ENCODE data around the gene TOR4A. TPM values are rescaled to one million over a fixed set of nuclear protein-coding genes. Genes with fewer than 3 reads are reported as not detected.
A peak's percentile ranks its signal among the peaks of the same experiment; 100 is the strongest.

TOR4A gene
- total RNA-seq, 2 donors from 2014 or later: 2.1 to 4.0 TPM

DNA sequence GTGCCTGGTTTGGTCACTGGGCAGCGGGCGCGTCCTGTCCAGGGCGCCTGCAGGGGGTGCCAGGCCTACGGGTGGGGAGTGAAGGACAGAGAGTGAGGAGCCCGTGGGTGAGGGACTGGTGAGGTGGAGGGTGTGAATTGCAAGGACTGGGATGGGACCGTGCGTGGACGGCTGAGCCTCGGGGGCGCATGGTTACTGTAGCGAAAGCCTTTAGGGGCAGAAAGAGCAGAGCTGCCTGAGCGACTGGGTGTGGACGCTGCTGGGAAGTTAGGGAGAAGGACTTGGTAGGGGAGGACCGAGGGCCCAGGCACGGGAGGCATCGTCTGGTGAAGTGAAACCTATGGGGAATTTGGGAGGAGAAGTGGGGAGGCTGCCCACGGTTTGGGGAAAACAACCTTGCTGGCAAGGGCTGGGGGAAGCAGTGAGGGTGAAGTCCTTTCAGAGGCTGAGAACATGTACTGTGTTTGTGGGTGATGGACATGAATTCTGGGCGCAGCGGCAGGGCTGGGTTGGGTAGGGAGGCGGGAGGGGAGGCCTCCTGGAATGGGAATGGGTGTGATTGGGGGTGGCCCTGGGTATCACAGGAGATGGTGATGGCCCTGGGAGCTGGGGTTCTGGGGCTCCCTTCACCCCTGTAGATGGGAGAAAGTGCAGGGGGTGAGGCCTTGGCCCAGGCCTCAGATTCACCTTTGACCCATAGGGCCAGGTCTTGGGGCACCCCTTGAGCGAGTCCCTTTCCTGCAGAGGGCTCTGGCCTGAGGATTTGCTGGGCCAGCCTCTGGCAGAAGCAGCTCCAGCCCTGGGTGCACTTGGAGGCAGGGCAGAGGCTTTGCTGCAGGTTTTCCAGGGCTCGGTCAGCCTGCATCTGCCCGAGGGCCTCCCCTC lies 1.7 kb upstream of the TOR4A start:
- H3K27ac Mint-ChIP-seq: peak overlapping the region; percentile 77
- peak overlapping the region; percentile 65 for H3K4me3 Mint-ChIP-seq
- H3K4me1 Mint-ChIP-seq: peaks cover 22% of the 10 kb centered on the region

GRCh38 chr9:137276473-137277328 lies 825 bp upstream of the TOR4A start:
- Mint-ChIP-seq H3K4me1 (peaks cover 19% of the 10 kb centered on the region), H3K27ac (peak overlapping the region; percentile 77), H3K4me3 (peak overlapping the region; percentile 77), H3K36me3 (ENCODE audit: low read depth) (no peaks in the 10 kb centered on the region), H3K27me3 (no peaks in the 10 kb centered on the region)
- ATAC-seq (no peak), DNase-seq (no peak)
- no peaks in the 10 kb centered on the region for H3K9me3 ChIP-seq (ENCODE audit: control insufficient read depth, low read length, poor library complexity, severe bottlenecking)

More for the DNA sequence above, 1.7 kb upstream of the TOR4A start:
- DNase-seq: no peak
- H3K9me3 ChIP-seq (ENCODE audit: control insufficient read depth, low read length, poor library complexity, severe bottlenecking): no peaks in the 10 kb centered on the region
- H3K36me3 Mint-ChIP-seq (ENCODE audit: low read depth): peaks cover 2% of the 10 kb centered on the region
- no peaks in the 10 kb centered on the region for H3K27me3 Mint-ChIP-seq
- no peak for ATAC-seq

GRCh38 chr9:137278061-137278701 lies 655 bp downstream of the TOR4A start:
- ATAC-seq: peak; percentile 14
- Mint-ChIP-seq H3K36me3 (ENCODE audit: low read depth) (no peaks in the 10 kb centered on the region), H3K4me3 (peak overlapping the region; percentile 84), H3K27me3 (peaks cover 8% of the 10 kb centered on the region), H3K4me1 (peaks cover 21% of the 10 kb centered on the region), H3K27ac (no peak overlapping the region)
- no peak for DNase-seq
- no peaks in the 10 kb centered on the region for H3K9me3 ChIP-seq (ENCODE audit: control insufficient read depth, low read length, poor library complexity, severe bottlenecking)

DNA sequence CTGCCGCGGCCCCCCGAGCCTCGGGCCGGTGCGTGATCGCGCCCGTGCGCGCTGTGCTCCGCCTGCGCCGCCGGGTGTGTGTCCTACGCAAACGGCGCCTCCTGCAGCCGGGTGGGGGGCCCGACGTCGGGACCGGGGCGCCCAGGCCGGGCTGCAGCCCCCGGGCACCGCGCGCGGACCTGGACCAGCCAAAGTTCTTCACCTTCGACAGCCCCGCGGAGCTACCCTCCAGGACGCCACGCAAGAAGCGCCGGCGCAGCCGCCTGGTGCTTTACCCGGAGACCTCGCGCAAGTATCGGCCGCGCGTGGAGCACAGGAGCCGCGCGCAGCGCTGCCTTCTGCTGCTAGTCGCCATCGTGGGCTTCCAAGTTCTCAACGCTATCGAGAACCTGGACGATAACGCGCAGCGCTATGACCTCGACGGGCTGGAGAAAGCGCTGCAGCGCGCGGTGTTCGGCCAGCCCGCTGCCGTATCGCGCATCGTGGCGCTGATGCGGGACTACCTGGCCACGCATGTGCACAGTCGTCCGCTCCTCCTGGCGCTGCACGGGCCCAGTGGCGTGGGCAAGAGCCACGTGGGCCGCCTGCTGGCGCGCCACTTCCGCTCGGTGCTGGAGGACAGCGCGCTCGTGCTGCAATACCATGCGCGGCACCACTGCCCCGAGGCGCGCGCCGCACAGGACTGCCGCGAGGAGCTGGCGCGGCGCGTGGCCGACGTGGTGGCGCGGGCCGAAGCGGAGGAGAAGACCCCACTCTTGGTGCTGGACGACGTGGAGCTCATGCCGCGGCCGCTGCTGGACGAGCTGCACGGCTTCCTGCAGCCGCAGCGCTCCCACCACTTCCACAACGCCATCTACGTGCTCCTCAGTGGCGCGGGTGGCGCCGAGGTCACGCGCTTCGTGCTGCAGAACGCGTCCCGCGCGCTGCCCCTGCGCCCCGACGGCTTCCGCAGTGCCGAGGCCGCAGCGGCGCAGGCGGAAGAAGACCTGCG lies 1.5 kb downstream of the TOR4A start:
- Mint-ChIP-seq H3K27me3 (peaks cover 8% of the 10 kb centered on the region), H3K4me3 (no peak overlapping the region), H3K4me1 (peaks cover 21% of the 10 kb centered on the region), H3K27ac (no peak overlapping the region), H3K36me3 (ENCODE audit: low read depth) (no peaks in the 10 kb centered on the region)
- H3K9me3 ChIP-seq (ENCODE audit: control insufficient read depth, low read length, poor library complexity, severe bottlenecking): no peaks in the 10 kb centered on the region
- ATAC-seq (no peak), DNase-seq (no peak)

DNA sequence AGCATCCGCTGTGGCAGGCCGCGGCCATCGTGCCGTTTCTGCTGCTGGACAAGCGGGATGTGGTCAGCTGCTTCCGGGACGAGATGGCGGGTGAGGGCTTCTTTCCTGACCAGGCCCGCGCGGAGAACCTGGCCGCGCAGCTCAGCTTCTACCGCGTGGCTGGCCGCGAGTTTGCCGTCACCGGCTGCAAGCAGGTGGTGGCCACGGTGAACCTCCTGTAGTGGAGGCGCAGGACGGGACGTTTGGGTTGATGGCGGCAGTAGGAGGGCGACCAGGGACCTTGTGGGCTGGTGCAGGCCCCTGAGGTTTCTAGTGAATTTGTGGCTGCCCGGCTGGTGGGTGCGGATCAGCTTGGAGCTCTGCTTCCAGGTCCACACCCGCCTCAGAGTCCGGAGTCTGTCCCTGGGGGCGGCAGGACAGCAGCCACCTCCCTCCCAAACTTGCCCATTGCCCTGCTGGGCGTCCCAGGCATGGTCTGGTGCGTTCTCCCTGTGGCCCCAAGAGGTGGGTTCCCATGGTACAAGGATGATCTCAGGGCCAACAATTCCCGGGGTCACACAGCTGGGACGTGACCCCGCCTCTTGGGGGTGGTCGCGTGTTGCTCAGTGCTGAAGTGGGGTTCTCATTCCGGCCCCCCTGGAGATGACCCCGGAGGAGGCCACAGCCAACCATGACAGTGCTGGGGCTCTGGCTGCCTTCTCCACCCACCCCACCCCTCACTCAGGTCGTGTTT lies 2.4 kb downstream of the TOR4A start:
- ATAC-seq: no peak
- H3K4me1 Mint-ChIP-seq: peaks cover 18% of the 10 kb centered on the region
- no peak overlapping the region for H3K27ac Mint-ChIP-seq
- H3K36me3 Mint-ChIP-seq (ENCODE audit: low read depth): no peaks in the 10 kb centered on the region
- no peak overlapping the region for H3K4me3 Mint-ChIP-seq
- DNase-seq: no peak
- H3K9me3 ChIP-seq (ENCODE audit: control insufficient read depth, low read length, poor library complexity, severe bottlenecking): no peaks in the 10 kb centered on the region
- H3K27me3 Mint-ChIP-seq: peaks cover 8% of the 10 kb centered on the region

DNA sequence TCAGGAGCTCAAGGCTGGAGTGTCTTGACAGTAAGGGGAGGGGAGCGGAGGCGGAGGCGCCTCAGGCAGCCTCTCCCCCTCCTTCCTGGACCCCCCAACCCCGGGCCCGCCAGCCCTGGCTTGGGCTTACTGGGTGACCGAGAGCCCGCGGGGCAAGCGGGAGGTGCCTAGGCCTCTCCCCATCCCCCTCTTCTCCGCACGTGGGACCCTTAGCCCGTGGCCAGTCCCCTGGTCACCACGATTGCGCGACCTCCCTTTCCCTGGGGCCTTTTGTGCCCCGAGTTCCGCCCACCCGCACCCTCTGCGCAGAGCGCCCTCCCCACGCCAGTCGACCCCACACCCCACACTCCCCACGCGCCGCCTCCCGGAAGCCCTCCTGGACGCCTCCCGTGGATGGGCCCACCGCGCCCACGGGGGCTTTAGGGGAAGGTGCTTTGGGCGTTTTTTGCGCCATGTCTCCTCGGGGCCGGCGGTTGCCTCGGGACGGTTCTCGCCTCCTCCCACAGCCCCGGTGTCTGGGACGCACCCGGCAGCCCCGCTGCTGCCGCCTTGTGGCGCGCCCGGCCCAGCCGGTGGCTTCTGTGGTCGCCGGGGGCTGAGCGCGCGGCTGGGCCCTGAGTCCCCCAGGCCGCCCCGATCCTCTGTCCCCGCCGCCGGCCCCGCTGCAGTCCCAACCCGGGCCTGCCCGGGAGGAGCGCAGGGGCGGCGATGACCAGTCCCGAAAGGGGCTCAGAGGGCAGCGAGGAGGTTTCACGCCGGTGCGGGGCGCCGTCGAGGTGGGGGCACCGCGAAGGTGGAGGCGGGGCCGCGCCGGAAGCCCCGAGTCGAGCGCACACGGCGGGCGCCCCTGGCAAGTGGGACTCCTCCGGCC lies 3.2 kb downstream of the TOR4A start:
- Mint-ChIP-seq H3K27ac (no peak overlapping the region), H3K36me3 (ENCODE audit: low read depth) (no peaks in the 10 kb centered on the region), H3K4me1 (peaks cover 13% of the 10 kb centered on the region), H3K27me3 (peaks cover 8% of the 10 kb centered on the region), H3K4me3 (no peak overlapping the region)
- no peak for ATAC-seq
- no peaks in the 10 kb centered on the region for H3K9me3 ChIP-seq (ENCODE audit: control insufficient read depth, low read length, poor library complexity, severe bottlenecking)
- no peak for DNase-seq

GRCh38 chr9:137281345-137282116 lies 4.0 kb downstream of the TOR4A start:
- Mint-ChIP-seq H3K27me3 (peaks cover 8% of the 10 kb centered on the region), H3K4me1 (peaks cover 12% of the 10 kb centered on the region), H3K36me3 (ENCODE audit: low read depth) (no peaks in the 10 kb centered on the region), H3K27ac (no peak overlapping the region), H3K4me3 (peak overlapping the region; percentile 50)
- no peaks in the 10 kb centered on the region for H3K9me3 ChIP-seq (ENCODE audit: control insufficient read depth, low read length, poor library complexity, severe bottlenecking)
- ATAC-seq (no peak), DNase-seq (no peak)

- H3K9me3 ChIP-seq (ENCODE audit: control insufficient read depth, low read length, poor library complexity, severe bottlenecking): no peaks in the 10 kb centered on the region
- Mint-ChIP-seq H3K36me3 (ENCODE audit: low read depth) (peaks cover 2% of the 10 kb centered on the region), H3K27ac (no peak overlapping the region), H3K27me3 (peaks cover 8% of the 10 kb centered on the region), H3K4me1 (peaks cover 4% of the 10 kb centered on the region), H3K4me3 (no peak overlapping the region)
- peak; percentile 48 for ATAC-seq
- DNase-seq: no peak
Measured at GRCh38 chr9:137286975-137287383, 9.5 kb downstream of the TOR4A start.

DNA sequence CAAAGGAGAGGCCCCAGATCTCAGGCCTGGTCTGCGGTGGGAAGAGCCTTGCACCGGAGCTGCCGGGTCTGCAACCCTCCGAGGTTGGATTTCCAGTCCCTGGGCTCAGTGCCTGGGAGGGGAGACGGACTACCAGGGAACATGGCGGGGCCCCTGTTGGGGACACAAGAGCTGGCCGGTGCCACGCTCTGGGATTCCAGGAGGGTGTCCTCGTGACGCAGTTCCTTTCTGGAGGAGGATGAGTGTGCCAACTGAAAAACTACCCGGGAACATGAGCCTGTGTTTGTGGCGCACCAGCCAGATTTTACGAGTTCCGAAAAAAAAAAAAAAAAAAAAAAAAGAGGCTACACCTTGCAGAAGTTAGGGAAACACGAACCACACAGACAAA lies 15.6 kb downstream of the TOR4A start:
- Mint-ChIP-seq H3K4me3 (no peak overlapping the region), H3K27me3 (peaks cover 30% of the 10 kb centered on the region), H3K27ac (no peak overlapping the region), H3K36me3 (ENCODE audit: low read depth) (peaks cover 2% of the 10 kb centered on the region), H3K4me1 (peaks cover 5% of the 10 kb centered on the region)
- ATAC-seq: no peak
- DNase-seq: no peak
- H3K9me3 ChIP-seq (ENCODE audit: control insufficient read depth, low read length, poor library complexity, severe bottlenecking): no peaks in the 10 kb centered on the region

GRCh38 chr9:137293482-137294090 lies 16.1 kb downstream of the TOR4A start:
- H3K4me3 Mint-ChIP-seq: peak overlapping the region; percentile 19

More at GRCh38 chr9:137293482-137294090, 16.1 kb downstream of the TOR4A start:
- no peak overlapping the region for H3K27ac Mint-ChIP-seq
- ATAC-seq (no peak), DNase-seq (no peak)
- H3K4me1 Mint-ChIP-seq: peaks cover 5% of the 10 kb centered on the region
- no peaks in the 10 kb centered on the region for H3K9me3 ChIP-seq (ENCODE audit: control insufficient read depth, low read length, poor library complexity, severe bottlenecking)
- peaks cover 2% of the 10 kb centered on the region for H3K36me3 Mint-ChIP-seq (ENCODE audit: low read depth)
- H3K27me3 Mint-ChIP-seq: peaks cover 30% of the 10 kb centered on the region
